Vagina (tissue), 2 donors: ENCODE measurements around the gene MED15.

Source experiments
- POLR2A ChIP-seq, 2 donors: fragments of 450-650 bp; IDR thresholded peaks; one replicate each; pipeline ENCODE4 v1.6.1; 2017; ENCODE audit warnings: antibody characterized with exemption in 2 of 2, mild to moderate bottlenecking in 2 of 2, moderate library complexity in 2 of 2
- TF ChIP-seq, protein P1 (sequence below), 3 experiments: fragments of 450-650 bp in 2 of 3; fragments of 200-600 bp in 1 of 3; sonication (generic) in 1 of 3; IDR thresholded peaks; one replicate each; pipeline ENCODE4 v1.5.1; 2017 to 2019; ENCODE audit warnings: antibody characterized with exemption in 3 of 3, mild to moderate bottlenecking in 2 of 3, moderate library complexity in 2 of 3

- TF ChIP-seq, protein P1, sequence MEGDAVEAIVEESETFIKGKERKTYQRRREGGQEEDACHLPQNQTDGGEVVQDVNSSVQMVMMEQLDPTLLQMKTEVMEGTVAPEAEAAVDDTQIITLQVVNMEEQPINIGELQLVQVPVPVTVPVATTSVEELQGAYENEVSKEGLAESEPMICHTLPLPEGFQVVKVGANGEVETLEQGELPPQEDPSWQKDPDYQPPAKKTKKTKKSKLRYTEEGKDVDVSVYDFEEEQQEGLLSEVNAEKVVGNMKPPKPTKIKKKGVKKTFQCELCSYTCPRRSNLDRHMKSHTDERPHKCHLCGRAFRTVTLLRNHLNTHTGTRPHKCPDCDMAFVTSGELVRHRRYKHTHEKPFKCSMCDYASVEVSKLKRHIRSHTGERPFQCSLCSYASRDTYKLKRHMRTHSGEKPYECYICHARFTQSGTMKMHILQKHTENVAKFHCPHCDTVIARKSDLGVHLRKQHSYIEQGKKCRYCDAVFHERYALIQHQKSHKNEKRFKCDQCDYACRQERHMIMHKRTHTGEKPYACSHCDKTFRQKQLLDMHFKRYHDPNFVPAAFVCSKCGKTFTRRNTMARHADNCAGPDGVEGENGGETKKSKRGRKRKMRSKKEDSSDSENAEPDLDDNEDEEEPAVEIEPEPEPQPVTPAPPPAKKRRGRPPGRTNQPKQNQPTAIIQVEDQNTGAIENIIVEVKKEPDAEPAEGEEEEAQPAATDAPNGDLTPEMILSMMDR (IDR thresholded peaks at IDR 0.05): no peak
- TF ChIP-seq POLR2A (IDR thresholded peaks at IDR 0.05): no peak
Observed at GRCh38 chr22:20471126-20471833, 36.1 kb upstream of the MED15 start.
